Dendritic cell treated with granulocyte-macrophage colony-stimulating factor and Interleukin-4, amounts not matched to agents 40 ng/mL and 50 ng/mL, for 4 days (primary cell): ENCODE data around the gene COPS7A.
A peak's percentile ranks its signal among the peaks of the same experiment; 100 is the strongest.
"Not testable (repeated sequence)": the region's sequence is repeated elsewhere in the genome, so short reads cannot be mapped to it uniquely, and the experiment has no call there.

ENCODE experiments used
- H3K27ac Mint-ChIP-seq: one replicate; pipeline ENCODE4 v1.8.0; 2022; ENCODE audit warnings: mild to moderate bottlenecking, mixed read lengths
- H3K27me3 Mint-ChIP-seq: one replicate; pipeline ENCODE4 v1.8.0; 2022; ENCODE audit warnings: mild to moderate bottlenecking, mixed read lengths
- H3K36me3 Mint-ChIP-seq: one replicate; pipeline ENCODE4 v1.8.0; 2022; ENCODE audit warnings: low read depth, mixed read lengths
- H3K4me1 Mint-ChIP-seq: one replicate; pipeline ENCODE4 v1.8.0; 2022; ENCODE audit warnings: low read depth, mixed read lengths
- H3K4me3 Mint-ChIP-seq: one replicate; pipeline ENCODE4 v1.8.0; 2022; ENCODE audit warnings: mild to moderate bottlenecking, moderate library complexity, mixed read lengths
- H3K9me3 Mint-ChIP-seq: one replicate; pipeline ENCODE4 v1.8.0; 2022; ENCODE audit warnings: mixed read lengths
- intact Hi-C: fragments of 100-400 bp; cut with micrococcal nuclease; formaldehyde crosslinking; loops from one replicate; pipeline ENCODE4 v1.15.0; 2022

The COPS7A gene

GRCh38 chr12:6697584-6698351, 26.1 kb upstream of the COPS7A start:
- intact Hi-C loops, result no loop called here
- Mint-ChIP-seq H3K9me3 (no peaks in the 10 kb centered on the region), H3K4me3 (no peak overlapping the region), H3K36me3 (no peaks in the 10 kb centered on the region), H3K27me3 (peaks cover 78% of the 10 kb centered on the region), H3K27ac (no peak overlapping the region), H3K4me1 (peaks cover 45% of the 10 kb centered on the region)

- peaks cover 47% of the 10 kb centered on the region for H3K4me1 Mint-ChIP-seq
- H3K9me3 Mint-ChIP-seq, result no peaks in the 10 kb centered on the region
- H3K27ac Mint-ChIP-seq, result no peak overlapping the region
- intact Hi-C loops, result no loop called here
- H3K36me3 Mint-ChIP-seq, result no peaks in the 10 kb centered on the region
- peaks cover 86% of the 10 kb centered on the region for H3K27me3 Mint-ChIP-seq
- H3K4me3 Mint-ChIP-seq, result no peak overlapping the region
Measured at GRCh38 chr12:6698352-6699046, 25.3 kb upstream of the COPS7A start.

- H3K9me3 Mint-ChIP-seq, result no peaks in the 10 kb centered on the region
- H3K4me3 Mint-ChIP-seq, result peak overlapping the region; percentile 7
- no peak overlapping the region for H3K27ac Mint-ChIP-seq
- no peaks in the 10 kb centered on the region for H3K36me3 Mint-ChIP-seq
- intact Hi-C loops, result no loop called here
- H3K4me1 Mint-ChIP-seq, result peaks cover 47% of the 10 kb centered on the region
- peaks cover 86% of the 10 kb centered on the region for H3K27me3 Mint-ChIP-seq
Measured at GRCh38 chr12:6699259-6699988, 24.4 kb upstream of the COPS7A start.

- Mint-ChIP-seq H3K4me1 (peaks cover 40% of the 10 kb centered on the region), H3K27ac (no peak overlapping the region), H3K4me3 (peak overlapping the region; percentile 17), H3K9me3 (no peaks in the 10 kb centered on the region), H3K36me3 (no peaks in the 10 kb centered on the region), H3K27me3 (peaks cover 86% of the 10 kb centered on the region)
- intact Hi-C loops, result no loop called here
Measured at GRCh38 chr12:6699989-6700645, 23.7 kb upstream of the COPS7A start.

- H3K9me3 Mint-ChIP-seq, result no peaks in the 10 kb centered on the region
- H3K27ac Mint-ChIP-seq, result no peak within 1 kb of the TSS
- no peaks in the 10 kb centered on the region for H3K36me3 Mint-ChIP-seq
- intact Hi-C loops, result no loop called here
- H3K27me3 Mint-ChIP-seq, result peaks cover 88% of the 10 kb centered on the region
- H3K4me1 Mint-ChIP-seq, result peaks cover 39% of the 10 kb centered on the region
- H3K4me3 Mint-ChIP-seq, result peak within 1 kb of the TSS; percentile 35
Measured at GRCh38 chr12:6700646-6701051, 23.2 kb upstream of the COPS7A start, which contains the start of gene PIANP. Gene PIANP, minus strand, starts transcription at chr12:6700815. Its CDS starts 2,754 bp downstream, at chr12:6698061.

GRCh38 chr12:6701078-6701768, 22.6 kb upstream of the COPS7A start:
- peak overlapping the region; percentile 35 for H3K4me3 Mint-ChIP-seq
- no peaks in the 10 kb centered on the region for H3K36me3 Mint-ChIP-seq
- no peaks in the 10 kb centered on the region for H3K9me3 Mint-ChIP-seq
- peaks cover 38% of the 10 kb centered on the region for H3K4me1 Mint-ChIP-seq
- intact Hi-C loops, result no loop called here
- H3K27ac Mint-ChIP-seq, result no peak overlapping the region
- H3K27me3 Mint-ChIP-seq, result peaks cover 87% of the 10 kb centered on the region

GRCh38 chr12:6703631-6704030, 20.2 kb upstream of the COPS7A start:
- no peaks in the 10 kb centered on the region for H3K9me3 Mint-ChIP-seq
- H3K27me3 Mint-ChIP-seq, result peaks cover 72% of the 10 kb centered on the region
- no peaks in the 10 kb centered on the region for H3K36me3 Mint-ChIP-seq
- intact Hi-C loops, result no loop called here
- H3K4me3 Mint-ChIP-seq, result no peak overlapping the region
- H3K4me1 Mint-ChIP-seq, result peaks cover 20% of the 10 kb centered on the region
- H3K27ac Mint-ChIP-seq, result no peak overlapping the region

GRCh38 chr12:6708351-6708750, 15.5 kb upstream of the COPS7A start:
- Mint-ChIP-seq H3K4me1 (peaks cover 11% of the 10 kb centered on the region), H3K27me3 (peaks cover 43% of the 10 kb centered on the region)
- intact Hi-C loops, H3K36me3 Mint-ChIP-seq, H3K27ac Mint-ChIP-seq, H3K4me3 Mint-ChIP-seq, H3K9me3 Mint-ChIP-seq: not testable (repeated sequence)

- Mint-ChIP-seq H3K9me3 (no peaks in the 10 kb centered on the region), H3K4me3 (peak overlapping the region; percentile 32), H3K36me3 (no peaks in the 10 kb centered on the region), H3K27me3 (peaks cover 38% of the 10 kb centered on the region), H3K4me1 (peaks cover 6% of the 10 kb centered on the region), H3K27ac (peak overlapping the region; percentile 30)
- intact Hi-C loops, result no loop called here
Measured at GRCh38 chr12:6708960-6709394, 14.9 kb upstream of the COPS7A start.

GRCh38 chr12:6716031-6716873, 7.6 kb upstream of the COPS7A start:
- H3K9me3 Mint-ChIP-seq, intact Hi-C loops, H3K36me3 Mint-ChIP-seq, H3K4me1 Mint-ChIP-seq, H3K4me3 Mint-ChIP-seq, H3K27me3 Mint-ChIP-seq, H3K27ac Mint-ChIP-seq: not testable (repeated sequence)

GRCh38 chr12:6716874-6717437, 6.9 kb upstream of the COPS7A start:
- no peaks in the 10 kb centered on the region for H3K4me1 Mint-ChIP-seq
- H3K36me3 Mint-ChIP-seq, result no peaks in the 10 kb centered on the region
- peaks cover 8% of the 10 kb centered on the region for H3K27me3 Mint-ChIP-seq
- no peak overlapping the region for H3K27ac Mint-ChIP-seq
- no peak overlapping the region for H3K4me3 Mint-ChIP-seq
- no peaks in the 10 kb centered on the region for H3K9me3 Mint-ChIP-seq
- intact Hi-C loops, result no loop called here

- Mint-ChIP-seq H3K4me1 (peaks cover 25% of the 10 kb centered on the region), H3K36me3 (peaks cover 33% of the 10 kb centered on the region), H3K4me3 (no peak overlapping the region), H3K27me3 (peaks cover 2% of the 10 kb centered on the region), H3K9me3 (no peaks in the 10 kb centered on the region), H3K27ac (no peak overlapping the region)
- intact Hi-C loops, result no loop called here
Measured at GRCh38 chr12:6722863-6723262, 983 bp upstream of the COPS7A start.
